ENCODE data around the gene TMEM141. TPM values are rescaled to one million over a fixed set of nuclear protein-coding genes. Genes with fewer than 3 reads are reported as not detected.

The TMEM141 gene
- polyA plus RNA-seq, 1 of the 3 experiments (the other 2 are of a cell fraction) = 112 TPM

DNA sequence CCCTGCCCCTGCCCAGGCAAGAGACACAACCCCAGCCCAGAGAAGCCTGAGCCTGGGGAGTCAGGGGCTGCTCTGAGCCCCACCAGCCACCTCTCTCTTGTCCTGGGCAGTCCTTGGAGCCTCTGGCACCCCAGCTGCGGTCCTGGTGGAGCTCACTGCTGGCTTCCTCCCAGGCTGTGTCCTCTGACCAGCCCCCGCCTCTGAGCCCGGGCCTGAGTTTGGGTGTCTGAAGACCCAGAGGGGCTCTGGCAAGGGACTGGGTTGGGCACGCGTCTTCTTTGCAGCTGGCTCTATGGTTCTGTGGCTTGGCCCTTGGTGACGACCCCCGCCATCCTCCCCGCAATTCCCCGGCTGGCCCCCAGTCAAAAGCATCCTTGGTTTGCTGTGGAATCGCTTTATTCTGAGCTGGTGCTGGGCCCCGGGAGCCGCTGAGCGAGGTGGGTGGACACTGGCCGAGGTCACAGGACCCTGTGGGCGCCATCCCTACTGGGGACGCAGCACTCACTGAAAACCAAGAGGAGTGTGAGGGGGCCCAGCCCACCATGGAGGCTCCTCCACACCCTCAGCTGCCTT is 47.4 kb upstream of the TMEM141 start (continued):
- TF ChIP-seq, protein P1, sequence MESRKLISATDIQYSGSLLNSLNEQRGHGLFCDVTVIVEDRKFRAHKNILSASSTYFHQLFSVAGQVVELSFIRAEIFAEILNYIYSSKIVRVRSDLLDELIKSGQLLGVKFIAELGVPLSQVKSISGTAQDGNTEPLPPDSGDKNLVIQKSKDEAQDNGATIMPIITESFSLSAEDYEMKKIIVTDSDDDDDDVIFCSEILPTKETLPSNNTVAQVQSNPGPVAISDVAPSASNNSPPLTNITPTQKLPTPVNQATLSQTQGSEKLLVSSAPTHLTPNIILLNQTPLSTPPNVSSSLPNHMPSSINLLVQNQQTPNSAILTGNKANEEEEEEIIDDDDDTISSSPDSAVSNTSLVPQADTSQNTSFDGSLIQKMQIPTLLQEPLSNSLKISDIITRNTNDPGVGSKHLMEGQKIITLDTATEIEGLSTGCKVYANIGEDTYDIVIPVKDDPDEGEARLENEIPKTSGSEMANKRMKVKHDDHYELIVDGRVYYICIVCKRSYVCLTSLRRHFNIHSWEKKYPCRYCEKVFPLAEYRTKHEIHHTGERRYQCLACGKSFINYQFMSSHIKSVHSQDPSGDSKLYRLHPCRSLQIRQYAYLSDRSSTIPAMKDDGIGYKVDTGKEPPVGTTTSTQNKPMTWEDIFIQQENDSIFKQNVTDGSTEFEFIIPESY (IDR thresholded peaks at IDR 0.05; ENCODE audit: borderline replicate concordance, low read depth) = no peak
- no peak for TF ChIP-seq IRF3 (IDR thresholded peaks at IDR 0.05; ENCODE audit: low read depth, low read length)
- TF ChIP-seq JUND (IDR thresholded peaks at IDR 0.05) = no peak
- TF ChIP-seq RFX5 (IDR thresholded peaks at IDR 0.05; ENCODE audit: low read length) = no peak
- TF ChIP-seq RAD21 (IDR thresholded peaks at IDR 0.05; ENCODE audit: low read length) = no peak

DNA sequence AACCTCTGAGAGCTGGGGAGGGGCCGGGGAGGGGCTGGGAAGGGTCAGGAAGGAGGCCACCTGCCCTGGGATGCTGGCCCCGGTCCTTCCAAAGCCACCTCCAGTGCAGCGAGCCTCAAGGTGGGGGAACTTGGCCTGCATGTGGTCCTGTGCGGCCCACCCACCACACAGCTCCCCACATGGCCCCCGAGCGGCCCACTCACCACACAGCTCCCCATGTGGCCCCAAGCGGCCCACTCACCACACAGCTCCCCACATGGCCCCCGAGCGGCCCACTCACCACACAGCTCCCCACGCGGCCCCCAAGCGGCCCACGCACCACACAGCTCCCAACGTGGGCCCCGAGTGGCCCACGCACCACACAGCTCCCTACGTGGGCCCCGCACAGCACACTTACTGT is 46.4 kb upstream of the TMEM141 start:
- POLR2A ChIA-PET = interaction anchor here (0.7 kb wide), 1 partner anchor 17 kb away, joined by 3 read pairs; no protein-coding TSS in a partner anchor
- CTCF ChIA-PET = interaction anchor here (0.6 to 4.2 kb wide), 5 partner anchors 10 to 22 kb away, joined by 4 to 34 read pairs (median 7); partner anchors contain the start of gene LCN8
- H3K4me2 ChIP-seq = no peak overlapping the region

More for the DNA sequence above, 46.4 kb upstream of the TMEM141 start:
- Histone ChIP-seq H3K9me3 (no peaks in the 10 kb centered on the region), H2AFZ (ENCODE audit: low read depth) (no peak overlapping the region), H3K9me2 (no peaks in the 10 kb centered on the region), H4K20me1 (ENCODE audit: insufficient read depth) (no peaks in the 10 kb centered on the region), H3K36me3 (replicated peaks in 1 of 2; ENCODE audit: control insufficient read depth in 1 of 2, insufficient read depth in 2 of 2, low read length in 1 of 2) (no peaks in the 10 kb centered on the region), H3F3A (replicated peaks; ENCODE audit: insufficient read depth) (no peaks in the 10 kb centered on the region), H3K79me2 (ENCODE audit: insufficient read depth) (no peaks in the 10 kb centered on the region), H3K27ac (ENCODE audit: low read depth in 2 of 2, low read length in 1 of 2) (no peak overlapping the region), H3K4me1 (ENCODE audit: control insufficient read depth in 1 of 2, insufficient read depth in 2 of 2, low read depth in 1 of 2, low read length in 1 of 2) (peaks cover 0 to 5% of the 10 kb centered on the region in 2 experiments; a peak in 1 of 4 replicates), H3K27me3 (ENCODE audit: insufficient read depth) (no peaks in the 10 kb centered on the region), H3K9ac (no peak overlapping the region), H3K4me3 (ENCODE audit: low read depth in 2 of 2, low read length in 1 of 2) (no peak overlapping the region)
- 86% methylated on average over 9 of the region's 18 CpGs for WGBS (ENCODE audit: low lambda C conversion rate)
- no peak for DNase-seq
- TF ChIP-seq CHD2 (IDR thresholded peaks at IDR 0.05; ENCODE audit: low read length, partially characterized antibody) = no peak
- TF ChIP-seq NRF1 (IDR thresholded peaks at IDR 0.05; ENCODE audit: low read depth, low read length) = no peak
- TF ChIP-seq RFX5 (IDR thresholded peaks at IDR 0.05; ENCODE audit: low read length) = no peak
- TF ChIP-seq NFIC (IDR thresholded peaks at IDR 0.05; ENCODE audit: borderline replicate concordance) = no peak
- TF ChIP-seq RCOR1 (IDR thresholded peaks at IDR 0.05; ENCODE audit: low read length) = no peak
- TF ChIP-seq TAF1 (IDR thresholded peaks at IDR 0.05; ENCODE audit: borderline replicate concordance, low read depth, low read length) = no peak
- TF ChIP-seq, protein P1 (IDR thresholded peaks at IDR 0.05; ENCODE audit: borderline replicate concordance, low read depth) = no peak
- no peak for TF ChIP-seq REST (IDR thresholded peaks at IDR 0.05; ENCODE audit: low read depth, low read length)
- TF ChIP-seq JUND (IDR thresholded peaks at IDR 0.05) = no peak
- TF ChIP-seq SIN3A (IDR thresholded peaks at IDR 0.05; ENCODE audit: borderline replicate concordance, low read depth, low read length) = no peak
- no peak for TF ChIP-seq GATA2 (CRISPR knock-in tag; IDR thresholded peaks at IDR 0.05)
- TF ChIP-seq RXRA (IDR thresholded peaks at IDR 0.05; ENCODE audit: borderline replicate concordance, low read depth) = no peak
- TF ChIP-seq MAX (IDR thresholded peaks at IDR 0.05; ENCODE audit: low read depth) = no peak
- TF ChIP-seq ELF1 (IDR thresholded peaks at IDR 0.05) = no peak
- TF ChIP-seq, protein P2, sequence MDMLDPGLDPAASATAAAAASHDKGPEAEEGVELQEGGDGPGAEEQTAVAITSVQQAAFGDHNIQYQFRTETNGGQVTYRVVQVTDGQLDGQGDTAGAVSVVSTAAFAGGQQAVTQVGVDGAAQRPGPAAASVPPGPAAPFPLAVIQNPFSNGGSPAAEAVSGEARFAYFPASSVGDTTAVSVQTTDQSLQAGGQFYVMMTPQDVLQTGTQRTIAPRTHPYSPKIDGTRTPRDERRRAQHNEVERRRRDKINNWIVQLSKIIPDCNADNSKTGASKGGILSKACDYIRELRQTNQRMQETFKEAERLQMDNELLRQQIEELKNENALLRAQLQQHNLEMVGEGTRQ (IDR thresholded peaks at IDR 0.05; ENCODE audit: borderline replicate concordance, low read depth, low read length) = no peak
